D721Med (cell line): ENCODE measurements around the gene ALOX5.

Source experiments
- DNase-seq: peaks from one replicate; pipeline ENCODE4 v3.0.0; 2011; ENCODE audit warnings: low spot score; ENCODE audit not compliant: insufficient read length
- FAIRE-seq: peaks from 2 replicates; lab custom pipeline; 2011; peaks lifted over from hg19 to GRCh38; lab: Jason Lieb, UNC
- CTCF ChIP-seq: IDR thresholded peaks from 2 replicates; pipeline ENCODE4 v1.5.1; 2012; ENCODE audit warnings: mild to moderate bottlenecking, control low read depth; ENCODE audit not compliant: insufficient read depth; ENCODE audit errors: missing control alignments

The ALOX5 gene

GRCh38 chr10:45451407-45451806, 77.4 kb downstream of the ALOX5 start:
- no peak for DNase-seq
- no peak for TF ChIP-seq CTCF
- no peak for FAIRE-seq

- DNase-seq: no peak
- no peak for TF ChIP-seq CTCF
- FAIRE-seq: no peak
Observed at GRCh38 chr10:45452268-45452667, 78.3 kb downstream of the ALOX5 start.

GRCh38 chr10:45452743-45453452, 78.9 kb downstream of the ALOX5 start:
- no peak for DNase-seq
- TF ChIP-seq CTCF: no peak
- no peak for FAIRE-seq

- FAIRE-seq (no peak), DNase-seq (no peak)
- TF ChIP-seq CTCF: no peak
Observed at GRCh38 chr10:45453639-45454255, 79.7 kb downstream of the ALOX5 start.

DNA sequence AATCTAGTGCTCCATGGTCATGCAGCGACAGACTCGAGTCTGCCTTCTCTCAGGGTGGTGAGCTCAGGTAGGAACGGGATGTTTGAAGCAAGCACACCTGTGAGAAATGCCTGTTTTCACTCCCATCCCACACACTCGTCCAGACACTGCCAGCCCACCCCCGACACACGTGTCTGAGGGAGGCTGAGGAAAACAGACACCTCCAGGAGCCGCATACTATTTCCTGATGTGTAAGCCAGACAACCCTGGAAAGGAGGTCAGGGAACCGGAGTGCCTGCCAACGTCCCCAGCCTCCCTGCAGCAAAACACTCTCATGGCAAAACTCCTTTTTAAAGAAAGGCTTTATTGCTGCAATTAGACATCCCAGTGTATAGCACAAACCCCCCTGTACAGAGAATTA, 80.2 kb downstream of the ALOX5 start:
- FAIRE-seq (no peak), DNase-seq (no peak)
- TF ChIP-seq CTCF: no peak

DNA sequence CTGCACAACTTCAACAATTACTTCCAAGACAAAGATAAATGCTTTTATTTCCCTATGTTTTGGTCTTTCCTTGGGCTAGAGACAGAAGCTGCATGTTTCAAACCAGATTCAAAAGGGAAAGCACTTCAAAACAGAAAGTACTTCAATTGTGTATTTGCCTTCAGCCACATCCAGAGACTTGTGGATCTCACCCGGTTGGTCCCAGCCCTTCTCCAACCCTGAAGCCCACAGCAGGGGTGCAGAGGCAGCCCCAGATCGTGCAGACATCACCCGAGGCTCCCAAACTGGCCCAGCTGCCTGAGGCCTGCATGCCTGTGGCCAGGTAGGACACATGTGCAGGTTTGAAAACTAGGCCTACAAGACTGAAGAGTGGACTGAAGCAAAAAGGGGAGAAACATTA, 80.8 kb downstream of the ALOX5 start:
- no peak for FAIRE-seq
- no peak for TF ChIP-seq CTCF
- DNase-seq: no peak

DNA sequence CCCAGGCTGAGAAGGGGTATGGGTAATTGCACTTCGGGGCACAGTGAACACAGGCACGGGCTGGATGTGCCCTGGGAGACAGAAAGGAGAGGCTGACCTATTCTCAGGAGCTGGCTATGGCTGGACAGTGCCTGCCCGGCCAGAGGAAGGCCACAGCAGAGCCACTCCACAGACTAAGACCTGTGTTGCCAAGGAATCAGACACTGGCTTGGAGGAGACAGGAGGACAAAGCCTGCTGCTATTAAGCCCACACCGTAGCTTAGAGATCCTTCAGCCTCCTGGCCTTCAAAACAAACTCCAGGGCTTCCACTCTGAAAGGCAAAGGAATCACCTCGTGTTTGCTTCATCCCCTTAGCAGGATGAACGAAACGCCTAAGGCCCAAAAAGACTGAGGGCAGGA, 82.2 kb downstream of the ALOX5 start:
- DNase-seq (no peak), FAIRE-seq (no peak)
- no peak for TF ChIP-seq CTCF
